Measurements from ENCODE around the gene DUSP1. TPM values are rescaled to one million over a fixed set of nuclear protein-coding genes. Genes with fewer than 3 reads are reported as not detected.
A peak's percentile ranks its signal among the peaks of the same experiment; 100 is the strongest.
"Not testable (repeated sequence)": the region's sequence is repeated elsewhere in the genome, so short reads cannot be mapped to it uniquely, and the experiment has no call there.

The DUSP1 gene, protein sequence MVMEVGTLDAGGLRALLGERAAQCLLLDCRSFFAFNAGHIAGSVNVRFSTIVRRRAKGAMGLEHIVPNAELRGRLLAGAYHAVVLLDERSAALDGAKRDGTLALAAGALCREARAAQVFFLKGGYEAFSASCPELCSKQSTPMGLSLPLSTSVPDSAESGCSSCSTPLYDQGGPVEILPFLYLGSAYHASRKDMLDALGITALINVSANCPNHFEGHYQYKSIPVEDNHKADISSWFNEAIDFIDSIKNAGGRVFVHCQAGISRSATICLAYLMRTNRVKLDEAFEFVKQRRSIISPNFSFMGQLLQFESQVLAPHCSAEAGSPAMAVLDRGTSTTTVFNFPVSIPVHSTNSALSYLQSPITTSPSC
- 103 TPM for total RNA-seq
- long read RNA-seq, transcript DUSP1-201 (4 exons, 2,019 nt) = major isoform, 115 of 120 reads
- long read RNA-seq, partial matches to known transcripts = 5 of 120 reads
- long read RNA-seq, other reads (novel, unspliced or antisense) = 0 of 120 reads

DNA sequence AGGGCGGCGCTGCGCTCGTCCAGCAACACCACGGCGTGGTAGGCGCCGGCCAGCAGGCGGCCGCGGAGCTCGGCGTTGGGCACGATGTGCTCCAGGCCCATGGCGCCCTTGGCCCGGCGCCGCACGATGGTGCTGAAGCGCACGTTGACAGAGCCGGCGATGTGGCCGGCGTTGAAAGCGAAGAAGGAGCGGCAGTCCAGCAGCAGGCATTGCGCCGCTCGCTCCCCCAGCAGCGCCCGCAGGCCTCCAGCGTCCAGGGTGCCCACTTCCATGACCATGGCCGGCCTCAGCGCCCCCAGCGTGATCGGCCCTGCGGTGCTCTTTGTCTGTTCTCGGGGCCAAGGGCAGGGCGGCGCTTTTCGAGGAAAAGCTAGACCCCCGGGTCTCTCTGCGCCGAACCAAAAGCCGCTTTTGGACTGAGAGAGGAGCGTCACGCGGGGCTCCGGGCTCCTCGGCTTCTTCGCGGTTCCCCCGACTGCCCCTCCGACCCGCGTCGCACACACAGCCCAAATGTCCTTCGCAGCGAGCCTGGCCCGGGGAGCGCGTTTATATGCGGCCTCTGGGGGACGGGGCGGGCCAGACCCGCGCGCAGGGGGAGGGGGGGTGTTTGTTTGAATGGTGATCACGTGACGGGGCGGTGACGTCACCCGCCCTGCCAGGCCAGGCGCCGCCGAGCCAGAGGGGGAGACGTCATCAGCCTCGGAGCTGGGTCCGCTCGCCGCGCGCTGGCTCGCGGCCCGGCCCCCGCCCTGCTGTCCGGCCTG is at the start of gene DUSP1:
Gene DUSP1, minus strand, starts transcription at position 521 of the 764 bp plus-strand sequence. Its CDS starts 243 bp downstream, at position 278.
- ATAC-seq = peak; percentile 73
- intact Hi-C loops (cut with DNase I) = loop anchor here (1.0 to 2.0 kb wide), 5 partner anchors 24 to 132 kb away; partner anchors contain the start of gene ERGIC1
- peak; percentile 100 for DNase-seq (ENCODE audit: missing footprints)

DNA sequence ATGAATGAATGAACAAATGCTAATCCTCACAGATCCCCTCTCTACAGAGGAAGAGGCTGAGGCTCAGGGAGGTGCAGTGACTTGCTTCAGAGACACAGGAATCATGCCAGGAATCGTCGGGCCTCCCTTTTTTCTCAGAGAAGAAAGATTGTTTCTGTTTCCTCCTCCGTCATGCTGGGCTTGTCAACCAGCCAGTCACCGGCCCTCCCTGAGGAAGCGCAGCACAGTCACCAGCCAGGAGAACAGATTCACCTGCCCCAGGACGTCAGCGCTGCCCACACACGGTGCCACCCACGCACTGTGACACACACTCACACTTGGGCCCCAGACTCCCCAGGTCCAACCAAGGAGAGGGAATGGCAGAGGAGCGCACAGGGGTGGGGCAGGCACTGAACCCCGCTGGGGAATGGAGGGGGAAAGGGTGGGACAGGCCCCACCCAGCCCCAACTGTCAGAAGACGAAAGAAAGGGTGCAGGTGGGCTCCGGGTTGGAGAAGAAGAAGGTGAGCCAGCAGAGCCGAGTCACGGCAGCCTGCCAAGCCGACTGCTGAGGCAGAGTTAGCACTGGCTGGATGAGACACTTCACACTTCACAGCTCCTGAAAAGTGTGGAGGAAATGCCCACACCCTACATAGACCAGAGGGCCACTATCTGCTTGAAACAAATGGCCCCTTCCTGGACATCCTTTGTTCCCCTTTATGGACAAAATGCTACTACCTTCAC is 49.2 kb upstream of the DUSP1 start:
- ATAC-seq = no peak
- intact Hi-C loops (cut with DNase I) = no loop called here
- no peak for DNase-seq (ENCODE audit: missing footprints)

DNA sequence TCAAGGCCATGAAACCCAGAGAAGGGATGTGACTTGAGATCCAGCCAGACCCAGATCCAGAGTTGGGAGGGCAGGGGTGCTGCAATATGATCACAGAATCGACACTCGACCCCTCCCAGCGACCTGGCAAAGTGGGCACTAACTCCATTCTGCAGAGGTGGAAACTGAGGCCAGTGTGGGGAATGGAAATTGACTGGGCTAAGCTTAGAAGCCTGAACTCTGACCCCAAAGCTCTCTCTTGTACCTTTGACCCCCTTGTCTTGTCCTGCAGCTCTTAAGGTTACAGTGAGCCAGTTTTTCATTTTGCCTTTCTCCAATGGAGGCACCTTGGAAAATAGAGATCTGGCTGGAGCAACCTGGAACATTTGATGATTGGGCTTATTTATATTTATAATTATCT is 48.6 kb upstream of the DUSP1 start:
- intact Hi-C loops (cut with DNase I) = no loop called here
- DNase-seq (ENCODE audit: missing footprints) = no peak
- ATAC-seq = no peak

DNA sequence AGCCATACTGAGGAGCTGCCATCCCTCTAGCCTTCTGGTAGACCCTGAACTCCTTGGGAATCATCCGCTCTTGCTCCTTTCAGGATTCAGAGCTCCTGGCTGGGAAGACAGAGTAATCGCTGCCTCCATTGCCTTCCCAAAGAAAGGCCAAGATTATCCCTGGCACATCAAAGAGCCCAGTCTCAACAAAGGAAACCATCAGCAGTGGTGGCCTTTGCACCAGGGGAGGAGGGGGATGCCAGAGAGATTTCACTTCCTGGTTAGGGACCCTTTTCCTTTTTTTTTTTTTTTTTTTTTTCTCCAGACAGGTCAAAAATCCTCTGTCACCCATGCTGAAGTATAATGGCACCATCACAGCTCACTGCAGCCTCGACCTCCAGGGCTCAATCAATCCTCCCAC is 47.1 kb upstream of the DUSP1 start:
- intact Hi-C loops (cut with DNase I) = no loop called here
- no peak for DNase-seq (ENCODE audit: missing footprints)
- ATAC-seq = no peak

DNA sequence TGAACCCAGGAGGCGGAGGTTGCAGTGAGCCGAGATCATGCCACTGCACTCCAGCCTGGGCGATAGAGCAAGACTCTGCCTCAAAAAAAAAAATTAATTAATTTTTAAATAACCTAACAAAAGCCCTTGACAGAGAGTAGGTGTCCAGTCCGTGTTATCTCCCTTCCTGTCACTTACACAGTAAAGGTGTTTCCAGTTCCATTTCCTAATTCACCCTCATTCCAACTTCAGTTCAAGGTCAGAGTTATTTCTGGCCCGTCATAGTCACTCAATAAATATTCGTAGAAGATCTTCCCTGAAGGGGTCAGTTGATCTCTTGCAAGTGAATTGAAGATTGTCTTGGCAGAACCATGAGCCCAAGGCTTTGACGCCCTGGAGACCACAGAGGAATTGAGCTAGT is 46.7 kb upstream of the DUSP1 start:
- DNase-seq (ENCODE audit: missing footprints) = no peak
- ATAC-seq = no peak
- intact Hi-C loops (cut with DNase I) = no loop called here

DNA sequence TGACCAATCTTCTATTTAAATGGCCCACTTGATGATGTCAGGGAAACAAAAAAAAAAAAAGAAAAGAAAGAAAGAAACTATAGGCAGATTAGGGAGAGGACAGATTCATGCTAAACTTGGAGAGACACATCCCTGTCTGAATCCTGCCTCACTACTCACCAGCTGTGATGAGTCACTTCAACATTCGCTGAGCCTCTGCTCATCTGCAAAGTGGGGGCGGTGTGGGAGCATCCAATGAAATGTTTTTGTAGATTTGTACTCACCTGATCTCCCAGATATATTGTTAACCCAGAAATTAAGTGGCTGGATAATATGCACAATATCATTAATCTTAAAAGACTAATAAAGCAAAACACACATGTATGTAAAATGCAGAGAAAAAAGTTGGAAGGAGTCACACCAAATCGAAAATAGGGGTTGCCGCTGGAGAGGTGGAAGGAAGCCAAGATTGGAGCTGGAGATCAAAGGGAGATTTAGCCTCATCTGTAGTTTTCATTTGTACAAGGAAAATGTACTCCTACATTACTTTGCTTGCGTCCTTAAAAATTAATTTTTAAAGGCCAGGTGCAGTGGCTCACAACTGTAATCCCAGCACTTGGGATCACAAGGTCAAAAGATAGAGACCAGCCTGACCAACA is 46.0 kb upstream of the DUSP1 start:
- intact Hi-C loops (cut with DNase I) = no loop called here
- ATAC-seq (no peak), DNase-seq (ENCODE audit: missing footprints) (no peak)

DNA sequence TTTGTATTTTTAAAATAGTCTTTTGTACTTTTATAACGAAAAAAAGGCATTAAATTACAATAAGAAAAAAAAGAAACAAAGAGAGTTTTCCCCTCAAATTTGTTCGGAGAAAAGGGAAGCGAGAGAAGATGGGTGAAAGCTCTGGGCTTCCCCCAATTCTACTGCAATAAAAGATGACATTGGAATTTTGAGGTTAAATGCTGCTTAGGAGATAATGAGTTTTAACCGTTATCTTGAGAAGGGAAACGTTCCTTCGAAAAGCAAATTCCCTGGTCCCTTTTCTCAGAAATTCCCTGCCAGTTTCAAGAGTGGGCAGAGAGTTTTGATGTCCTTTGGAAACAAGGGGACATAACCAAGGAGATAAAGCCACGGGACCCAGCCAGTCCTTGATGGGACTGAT is 44.6 kb upstream of the DUSP1 start:
- DNase-seq (ENCODE audit: missing footprints) (no peak), ATAC-seq (no peak)
- intact Hi-C loops (cut with DNase I) = no loop called here

DNA sequence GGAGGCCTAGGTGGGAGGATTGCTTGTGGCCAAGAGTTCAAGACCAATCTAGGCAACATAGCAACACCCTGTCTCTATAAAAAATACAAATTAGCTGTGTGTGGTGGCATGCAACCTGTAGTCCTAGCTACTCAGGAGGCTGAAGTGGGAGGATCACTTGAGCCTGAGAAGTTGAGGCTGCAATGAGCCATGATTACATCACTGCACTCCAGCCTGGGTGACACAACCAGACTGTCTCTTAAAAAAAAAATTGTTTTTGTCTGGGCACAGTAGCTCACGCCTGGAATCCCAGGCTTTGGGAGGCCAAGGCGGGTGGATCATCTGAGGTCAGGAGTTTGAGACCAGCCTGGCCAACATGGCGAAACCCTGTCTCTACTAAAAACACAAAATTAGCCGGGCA is 40.0 kb upstream of the DUSP1 start:
- ATAC-seq; DNase-seq (ENCODE audit: missing footprints); intact Hi-C loops (cut with DNase I): not testable (repeated sequence)

DNA sequence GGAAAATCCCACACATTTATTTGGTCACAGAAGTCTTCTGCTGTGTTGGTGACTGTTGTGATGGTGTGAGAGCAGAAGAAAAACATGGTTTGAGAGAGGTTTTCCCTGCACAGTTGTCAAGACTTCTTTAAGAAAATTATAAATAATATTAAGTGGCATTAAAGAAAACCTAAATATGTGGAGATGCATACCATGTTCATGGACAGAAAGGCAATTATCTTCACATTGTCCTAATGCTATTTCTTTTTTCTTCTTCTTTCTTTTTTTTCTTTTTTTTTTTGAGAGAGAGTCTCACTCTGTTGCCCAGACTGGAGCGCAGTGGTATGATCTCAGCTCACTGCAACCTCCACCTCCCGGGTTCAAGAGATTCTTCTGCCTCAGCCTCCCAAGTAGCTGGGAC is 38.8 kb upstream of the DUSP1 start:
- no peak for DNase-seq (ENCODE audit: missing footprints)
- intact Hi-C loops (cut with DNase I) = no loop called here
- no peak for ATAC-seq

DNA sequence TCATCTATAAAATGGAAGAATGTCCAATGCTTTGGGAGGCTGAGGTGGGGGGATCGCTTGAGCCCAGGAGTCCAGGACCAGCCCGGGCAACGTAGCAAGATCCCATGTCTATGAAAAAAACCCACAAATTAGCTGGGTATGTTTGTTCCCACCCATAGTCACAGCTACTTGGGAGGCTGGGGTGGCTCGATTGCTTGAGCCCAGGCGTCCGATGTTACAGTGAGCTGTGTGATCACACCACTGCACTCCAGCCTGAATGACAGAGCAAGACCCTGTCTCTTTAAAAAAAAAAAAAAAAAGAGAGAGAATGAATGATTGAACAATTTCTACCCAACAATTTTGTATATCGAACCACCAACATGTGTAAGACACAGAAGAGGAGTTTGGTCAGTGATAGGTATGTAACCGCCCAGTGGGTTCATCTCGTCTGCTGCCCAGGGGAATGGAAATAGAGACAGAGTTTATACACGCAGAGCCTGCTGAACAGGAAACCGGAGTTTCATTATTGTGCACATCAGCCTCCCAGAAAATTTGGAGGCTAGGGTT is 36.8 kb upstream of the DUSP1 start:
- intact Hi-C loops (cut with DNase I) = no loop called here
- ATAC-seq (no peak), DNase-seq (ENCODE audit: missing footprints) (no peak)

DNA sequence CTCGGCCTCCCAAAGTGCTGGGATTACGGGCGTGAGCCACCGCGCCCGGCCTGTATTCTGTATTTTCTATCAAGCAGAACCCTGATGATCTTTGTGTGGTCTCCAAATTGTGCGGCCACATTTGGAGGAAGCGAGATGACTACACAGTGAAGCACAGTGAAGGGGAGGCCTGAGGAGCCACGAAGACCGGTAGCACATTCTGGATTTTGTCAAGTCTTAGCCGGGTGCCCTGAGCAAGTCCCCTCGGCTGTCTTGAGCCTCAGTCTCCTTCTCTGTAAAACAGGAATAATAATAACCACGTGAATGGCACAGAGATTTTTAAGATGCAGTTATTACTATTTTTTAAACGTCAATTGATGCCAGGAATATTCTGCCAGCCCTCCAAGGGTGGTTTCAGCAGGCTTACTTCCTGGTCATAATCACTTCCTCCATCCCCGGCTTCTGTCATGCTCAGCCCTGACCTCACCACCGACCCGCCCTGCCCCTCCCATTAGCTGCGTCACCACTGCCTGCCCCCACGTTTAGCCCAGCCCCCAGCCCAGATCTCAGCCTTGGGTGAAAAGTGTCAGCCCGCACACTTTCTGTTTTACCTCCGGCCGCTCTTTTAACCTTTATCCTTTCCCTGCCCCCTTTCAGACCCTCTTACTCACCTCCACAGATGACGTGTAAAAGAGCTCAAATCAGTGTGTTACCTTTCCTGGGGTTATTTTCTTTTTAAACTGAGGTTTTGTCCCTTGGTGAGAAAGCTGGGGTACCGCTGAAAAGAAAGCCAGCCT is 36.1 kb upstream of the DUSP1 start:
- intact Hi-C loops (cut with DNase I) = no loop called here
- DNase-seq (ENCODE audit: missing footprints) (peak; percentile 94), ATAC-seq (peak; percentile 97)

DNA sequence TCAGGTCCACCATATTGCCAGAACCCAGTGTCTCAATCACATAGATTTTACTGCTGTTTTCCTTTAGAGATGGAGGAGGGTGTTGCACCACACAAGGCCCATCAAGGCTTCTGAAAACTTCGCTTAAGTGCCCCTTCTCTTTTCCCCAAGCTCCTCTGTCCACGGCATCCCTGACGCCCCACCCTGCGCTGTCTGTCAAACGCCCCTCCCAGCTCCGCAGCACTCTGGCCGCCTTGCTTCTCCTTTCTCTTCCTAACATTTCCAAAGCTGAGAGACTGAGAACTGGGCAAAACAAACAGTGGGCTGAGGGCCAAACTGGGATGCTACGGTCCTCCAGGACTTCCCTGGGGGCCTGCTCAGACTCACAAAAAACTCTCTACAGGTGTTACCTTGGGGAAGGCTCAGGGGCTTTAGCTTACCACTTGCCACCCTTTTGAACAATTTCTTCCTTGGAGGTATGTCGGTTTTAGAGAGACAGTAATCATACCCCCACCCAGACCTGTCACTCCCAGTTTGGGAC is 34.8 kb upstream of the DUSP1 start:
- ATAC-seq (no peak), DNase-seq (ENCODE audit: missing footprints) (no peak)
- intact Hi-C loops (cut with DNase I) = no loop called here

DNA sequence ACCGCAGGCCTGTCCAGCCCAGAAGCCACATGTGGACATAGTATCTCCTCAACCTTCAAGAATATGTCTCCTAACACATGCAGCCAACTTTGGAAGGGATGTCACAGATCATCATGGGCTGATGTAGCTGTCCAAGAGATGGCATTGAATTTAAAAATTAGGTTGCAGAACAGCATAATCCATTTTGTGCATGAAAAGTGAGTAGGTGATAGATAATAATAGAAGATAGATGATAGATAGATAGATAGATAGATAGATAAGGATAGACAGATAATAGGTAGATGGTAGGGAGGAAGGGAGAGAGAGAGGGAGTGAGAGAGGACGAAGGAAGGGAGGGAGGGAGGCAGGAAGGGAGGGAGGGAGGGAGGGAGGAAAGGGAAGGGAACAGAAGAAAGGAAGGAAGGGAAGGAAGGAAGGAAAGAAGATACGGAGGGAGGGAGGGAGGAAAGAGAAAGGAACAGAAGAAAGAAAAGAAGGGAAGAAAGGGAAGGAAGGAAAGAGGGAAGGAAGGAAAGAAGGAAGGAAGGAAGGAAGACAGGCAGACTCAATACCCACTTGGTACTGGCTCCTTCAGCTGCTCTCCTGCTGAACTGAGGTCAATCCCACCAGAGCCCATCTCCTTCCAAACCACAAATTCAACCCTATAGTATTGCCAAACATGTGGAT is 34.2 kb upstream of the DUSP1 start:
- DNase-seq (ENCODE audit: missing footprints) (no peak), ATAC-seq (no peak)
- intact Hi-C loops (cut with DNase I) = no loop called here

DNA sequence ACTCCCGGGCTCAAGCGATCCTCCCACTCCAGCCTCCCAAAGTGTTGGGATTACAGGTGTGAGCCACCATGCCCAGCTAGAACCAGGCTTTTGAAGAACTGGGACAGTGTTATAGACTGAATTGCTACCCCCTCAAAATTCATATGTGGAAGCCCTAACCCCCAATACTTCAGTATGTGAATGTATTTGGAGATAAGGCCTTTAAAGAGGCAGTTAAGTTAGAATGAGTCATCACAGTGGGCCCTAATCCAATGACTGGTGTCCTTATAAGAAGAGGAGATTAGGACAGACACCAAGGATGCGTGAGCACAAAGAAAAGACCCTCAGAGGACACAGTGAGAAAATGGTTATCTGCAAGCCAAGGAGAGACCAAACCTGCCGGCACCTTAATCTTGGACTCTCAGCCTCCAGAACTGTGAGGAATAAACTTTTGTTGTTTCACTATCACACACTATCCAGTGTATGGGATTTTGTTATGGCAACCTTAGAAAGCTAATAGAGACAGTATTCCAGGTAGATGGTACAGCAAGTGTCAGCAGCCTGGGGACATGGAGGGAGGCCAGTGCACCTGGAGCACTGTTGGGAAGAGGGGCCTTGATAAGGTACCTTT is 31.7 kb upstream of the DUSP1 start:
- intact Hi-C loops (cut with DNase I) = no loop called here
- no peak for DNase-seq (ENCODE audit: missing footprints)
- no peak for ATAC-seq

DNA sequence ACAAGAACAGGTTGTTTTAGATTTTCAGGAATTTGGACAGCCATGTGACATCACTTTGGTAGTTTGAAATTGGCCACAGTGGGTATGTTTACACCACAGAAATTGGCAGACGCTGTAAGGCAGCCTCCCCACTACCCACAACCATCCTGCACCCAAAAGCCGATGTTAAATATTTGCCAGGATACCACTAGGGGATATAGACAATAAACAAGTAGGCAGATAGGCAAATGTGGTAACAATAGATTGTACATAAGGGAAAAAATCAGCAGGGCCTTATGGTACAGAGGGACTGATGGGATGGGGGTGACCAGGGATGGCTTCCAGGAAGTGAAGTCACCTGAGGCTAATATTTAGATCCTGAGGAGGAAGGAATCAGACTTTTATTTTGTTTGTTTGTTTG is 31.1 kb upstream of the DUSP1 start:
- DNase-seq (ENCODE audit: missing footprints) (no peak), ATAC-seq (no peak)
- intact Hi-C loops (cut with DNase I) = no loop called here

DNA sequence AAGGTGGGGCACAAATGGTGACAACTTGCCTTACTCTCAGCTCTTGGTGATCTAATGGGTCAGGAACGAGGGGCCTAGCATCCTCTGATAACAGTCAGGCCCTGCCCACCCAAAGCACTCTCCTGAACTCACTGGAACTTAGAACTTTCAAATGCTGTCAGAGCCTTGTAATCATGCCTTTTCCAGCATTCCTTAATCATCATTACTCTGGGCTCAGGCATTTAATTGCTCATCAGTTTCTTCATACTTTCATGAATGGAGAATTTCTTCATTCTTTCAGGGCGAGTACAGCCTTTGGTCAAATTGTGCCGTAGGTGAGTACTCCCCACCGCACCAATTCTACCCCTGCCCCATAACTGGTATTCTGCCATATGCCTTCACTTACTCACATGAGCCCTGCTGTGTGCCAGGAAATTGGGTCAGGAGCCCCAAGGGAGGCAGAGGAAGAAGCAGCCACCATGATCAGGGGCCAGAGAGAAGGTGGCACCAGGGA is 30.2 kb upstream of the DUSP1 start:
- DNase-seq (ENCODE audit: missing footprints) (no peak), ATAC-seq (no peak)
- intact Hi-C loops (cut with DNase I) = no loop called here
